Hepatocyte (in vitro differentiated cells): ENCODE data around the gene PRDM15. TPM values are rescaled to one million over a fixed set of nuclear protein-coding genes. Genes with fewer than 3 reads are reported as not detected.

Experiments used
- DNase-seq: peaks from one replicate; pipeline ENCODE4 v3.0.0-alpha.2; 2016; ENCODE audit warnings: low spot score
- H2AFZ ChIP-seq: fragments of 200-600 bp; sonication (generic); 2 replicates; pipeline ENCODE4 v1.6.0; 2016; ENCODE audit warnings: antibody characterized with exemption, mild to moderate bottlenecking
- H3K27ac ChIP-seq: fragments of 200-600 bp; sonication (generic); 2 replicates; pipeline ENCODE4 v1.5.1; 2016; ENCODE audit warnings: mild to moderate bottlenecking
- H3K27me3 ChIP-seq: fragments of 200-600 bp; sonication (generic); 2 replicates; pipeline ENCODE4 v1.6.1; 2016
- H3K36me3 ChIP-seq: fragments of 200-600 bp; sonication (generic); replicated peaks from 2 replicates; pipeline ENCODE4 v1.5.1; 2016; ENCODE audit warnings: low read depth; ENCODE audit not compliant: insufficient read depth
- H3K4me1 ChIP-seq: fragments of 200-600 bp; sonication (generic); 2 replicates; pipeline ENCODE4 v1.5.1; 2016; ENCODE audit warnings: mild to moderate bottlenecking, moderate library complexity; ENCODE audit not compliant: insufficient read depth
- H3K4me2 ChIP-seq: fragments of 200-600 bp; sonication (generic); 2 replicates; pipeline ENCODE4 v1.6.0; 2016
- H3K4me3 ChIP-seq: fragments of 200-600 bp; sonication (generic); 2 replicates; pipeline ENCODE4 v1.5.1; 2016; ENCODE audit warnings: mild to moderate bottlenecking
- H3K79me2 ChIP-seq: fragments of 200-600 bp; sonication (generic); 2 replicates; pipeline ENCODE4 v1.6.0; 2017; ENCODE audit warnings: mild to moderate bottlenecking
- H3K9me2 ChIP-seq: fragments of 200-600 bp; sonication (generic); replicated peaks from 2 replicates; pipeline ENCODE4 v1.6.0; 2017; ENCODE audit warnings: mild to moderate bottlenecking; ENCODE audit not compliant: insufficient read depth
- H3K9me3 ChIP-seq: fragments of 200-600 bp; sonication (generic); 2 replicates; pipeline ENCODE4 v1.5.1; 2016; ENCODE audit warnings: low read depth, mild to moderate bottlenecking
- H4K20me1 ChIP-seq: fragments of 200-600 bp; sonication (generic); 2 replicates; pipeline ENCODE4 v1.6.0; 2016; ENCODE audit warnings: mild to moderate bottlenecking; ENCODE audit not compliant: insufficient read depth, poor library complexity, severe bottlenecking
- CTCF ChIP-seq: fragments of 200-600 bp; sonication (generic); IDR thresholded peaks from 2 replicates; pipeline ENCODE4 v1.5.1; 2016; ENCODE audit warnings: antibody characterized with exemption, mild to moderate bottlenecking; ENCODE audit not compliant: poor library complexity
- EZH2 ChIP-seq: fragments of 200-600 bp; sonication (generic); IDR thresholded peaks from 2 replicates; pipeline ENCODE4 v1.6.1; 2016; ENCODE audit warnings: antibody characterized with exemption, mild to moderate bottlenecking, borderline replicate concordance
- EZH2phosphoT487 ChIP-seq: fragments of 200-600 bp; sonication (generic); IDR thresholded peaks from one replicate; pipeline ENCODE4 v1.6.1; 2018; ENCODE audit warnings: antibody characterized with exemption, mild to moderate bottlenecking, low read depth, moderate library complexity; ENCODE audit not compliant: unreplicated experiment, severe bottlenecking
- whole genome bisulfite sequencing: methylation state at CpG from one replicate; pipeline ENCODE4 v1.1.6; 2016; ENCODE audit warnings: low lambda C conversion rate; ENCODE audit errors: missing lambda C conversion rate; 5-methylcytosine and 5-hydroxymethylcytosine counted together
- polyA plus RNA-seq: library from polyadenylated mRNA; unstranded; fragments of >200 nt; fragmentation: Nextera tagmentation; extraction: Ambion mirVana; gene quantifications from 2 replicates; pipeline ENCODE4 v1.2.1, GENCODE V29; 2016
- total RNA-seq: library from RNA; depleted of rRNA; stranded (reverse); fragments of >200 nt; gene quantifications from 2 replicates; pipeline ENCODE4 v1.2.3, GENCODE V29; 2014

PRDM15 gene
- total and polyA plus RNA-seq, 2 experiments from 2014 or later, result 3.0 to 4.7 TPM

GRCh38 chr21:41821756-41822431, 57.2 kb downstream of the PRDM15 start:
- Histone ChIP-seq H3K4me2 (no peak overlapping the region), H3K4me1 (no peaks in the 10 kb centered on the region), H3K27me3 (no peaks in the 10 kb centered on the region), H3K9me3 (no peaks in the 10 kb centered on the region), H4K20me1 (no peaks in the 10 kb centered on the region), H3K9me2 (no peaks in the 10 kb centered on the region), H3K79me2 (no peaks in the 10 kb centered on the region), H3K4me3 (no peak overlapping the region), H3K27ac (no peak overlapping the region), H3K36me3 (no peaks in the 10 kb centered on the region), H2AFZ (no peak overlapping the region)
- no peak for DNase-seq
- 93% methylated on average over 32 of the region's 32 CpGs for WGBS
- TF ChIP-seq EZH2 (no peak), EZH2phosphoT487 (no peak), CTCF (no peak)

GRCh38 chr21:41821081-41821755, 57.9 kb downstream of the PRDM15 start:
- Histone ChIP-seq H3K36me3 (no peaks in the 10 kb centered on the region), H3K79me2 (no peaks in the 10 kb centered on the region), H3K4me2 (no peak overlapping the region), H3K4me3 (no peak overlapping the region), H3K27ac (no peak overlapping the region), H3K4me1 (no peaks in the 10 kb centered on the region), H3K9me2 (no peaks in the 10 kb centered on the region), H2AFZ (no peak overlapping the region), H3K9me3 (no peaks in the 10 kb centered on the region), H4K20me1 (no peaks in the 10 kb centered on the region), H3K27me3 (no peaks in the 10 kb centered on the region)
- 96% methylated on average over 19 of the region's 21 CpGs for WGBS
- no peak for DNase-seq
- no peak for TF ChIP-seq EZH2
- TF ChIP-seq EZH2phosphoT487, result no peak
- TF ChIP-seq CTCF, result no peak

GRCh38 chr21:41820384-41821080, 58.6 kb downstream of the PRDM15 start:
- DNase-seq, result no peak
- Histone ChIP-seq H3K9me3 (no peaks in the 10 kb centered on the region), H3K4me2 (no peak overlapping the region), H3K4me1 (no peaks in the 10 kb centered on the region), H2AFZ (no peak overlapping the region), H4K20me1 (no peaks in the 10 kb centered on the region), H3K27me3 (no peaks in the 10 kb centered on the region), H3K4me3 (no peak overlapping the region), H3K79me2 (no peaks in the 10 kb centered on the region), H3K27ac (no peak overlapping the region), H3K9me2 (no peaks in the 10 kb centered on the region), H3K36me3 (no peaks in the 10 kb centered on the region)
- WGBS, result 95% methylated on average over 19 of the region's 19 CpGs
- TF ChIP-seq EZH2phosphoT487 (no peak), EZH2 (no peak), CTCF (no peak)
